C1 segment of cervical spinal cord (tissue), 14 donors: Measurements from ENCODE around the gene PNPLA7.
A peak's percentile ranks its signal among the peaks of the same experiment; 100 is the strongest.
"Not testable (repeated sequence)": the region's sequence is repeated elsewhere in the genome, so short reads cannot be mapped to it uniquely, and the experiment has no call there.

ENCODE experiments used
- DNase-seq, 14 donors: peaks; one replicate each; lab custom pipeline; 2025; lab: John Stamatoyannopoulos, UW

PNPLA7 gene

GRCh38 chr9:137480686-137481683 is 69.2 kb downstream of the PNPLA7 start:
- DNase-seq = no peak

DNA sequence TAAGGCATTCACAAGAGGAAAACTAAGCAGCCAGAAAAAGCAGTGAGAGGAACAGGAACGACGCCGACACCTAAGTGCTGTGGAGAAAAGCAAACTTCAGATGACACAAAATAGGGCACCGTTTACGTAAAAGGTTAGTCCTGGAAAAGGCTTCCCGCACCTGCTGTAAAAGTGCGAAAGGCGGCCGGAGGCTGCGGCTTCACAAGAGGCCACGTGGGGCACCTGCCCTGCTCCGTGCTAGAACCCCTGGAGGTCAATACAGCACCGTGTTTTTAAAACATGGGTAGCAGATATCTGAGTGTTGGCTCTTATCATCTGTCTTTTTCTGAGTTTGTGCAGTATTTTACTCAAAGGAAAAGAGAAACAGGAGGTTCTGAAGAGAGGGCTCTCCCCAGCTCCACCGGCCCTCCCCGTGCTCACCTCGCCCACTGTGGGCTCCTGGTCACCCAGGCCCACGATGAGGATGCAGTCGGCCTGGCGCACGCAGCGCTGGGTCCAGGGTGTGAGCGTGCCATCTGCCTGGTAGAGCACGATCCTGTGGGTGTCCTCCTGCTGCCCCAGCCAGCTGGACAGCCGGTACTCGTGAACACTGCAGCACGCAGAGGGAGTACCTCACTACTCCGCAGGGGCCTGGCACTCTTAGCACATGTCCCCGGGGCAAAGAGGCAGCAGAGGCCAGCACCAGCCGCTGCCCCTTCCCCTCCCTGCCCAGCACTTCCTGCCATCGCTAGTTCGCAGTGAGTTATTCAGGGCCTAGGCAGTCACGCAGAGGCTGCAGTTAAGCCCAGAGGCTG is 70.1 kb downstream of the PNPLA7 start:
- DNase-seq = peak in 1 of 14 donors; percentile 49

- DNase-seq = peak in 1 of 14 donors; percentile 91
Observed at GRCh38 chr9:137478962-137479861, 71.0 kb downstream of the PNPLA7 start.

DNA sequence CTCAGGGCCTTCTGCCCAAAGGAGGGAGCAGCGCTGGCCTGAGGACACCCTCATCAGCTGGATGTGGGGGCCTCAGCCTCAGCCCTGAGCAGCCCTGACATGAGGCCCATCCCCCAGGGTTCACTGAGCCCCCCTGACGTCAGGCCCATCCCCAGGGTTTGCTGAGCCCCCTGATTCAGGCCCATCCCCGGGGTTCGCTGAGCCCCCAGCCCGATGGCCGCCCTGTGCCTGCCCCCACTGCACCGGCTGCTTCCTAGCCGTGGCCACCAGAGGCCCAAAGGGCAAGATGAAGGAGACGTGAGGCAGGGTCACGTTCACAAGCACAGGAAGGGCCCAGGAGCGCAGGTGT is 71.6 kb downstream of the PNPLA7 start:
- no peak for DNase-seq

GRCh38 chr9:137477778-137478612 is 72.2 kb downstream of the PNPLA7 start:
- no peak for DNase-seq

- no peak for DNase-seq
Observed at GRCh38 chr9:137476856-137477255, 73.3 kb downstream of the PNPLA7 start.

DNA sequence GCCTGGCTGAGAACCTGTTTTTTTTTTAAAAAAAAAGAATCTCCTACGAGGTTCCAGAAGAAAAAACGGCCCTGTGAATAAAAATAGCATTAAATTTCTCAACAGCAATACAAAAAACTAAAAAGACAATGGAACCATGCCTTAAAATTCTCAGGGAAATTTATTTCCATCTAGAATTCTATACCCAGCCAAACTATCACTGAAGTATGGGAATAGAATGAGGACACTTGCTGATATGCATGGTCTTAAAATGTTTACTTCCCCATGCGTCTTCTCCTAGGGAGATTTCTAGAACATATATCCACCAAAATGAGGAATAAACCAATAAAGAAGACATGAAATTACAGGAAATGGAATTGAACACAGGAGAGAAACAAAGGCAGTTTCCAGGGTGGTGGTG is 74.5 kb downstream of the PNPLA7 start:
- DNase-seq = no peak

- DNase-seq = no peak
Observed at GRCh38 chr9:137474271-137474670, 75.9 kb downstream of the PNPLA7 start.

DNA sequence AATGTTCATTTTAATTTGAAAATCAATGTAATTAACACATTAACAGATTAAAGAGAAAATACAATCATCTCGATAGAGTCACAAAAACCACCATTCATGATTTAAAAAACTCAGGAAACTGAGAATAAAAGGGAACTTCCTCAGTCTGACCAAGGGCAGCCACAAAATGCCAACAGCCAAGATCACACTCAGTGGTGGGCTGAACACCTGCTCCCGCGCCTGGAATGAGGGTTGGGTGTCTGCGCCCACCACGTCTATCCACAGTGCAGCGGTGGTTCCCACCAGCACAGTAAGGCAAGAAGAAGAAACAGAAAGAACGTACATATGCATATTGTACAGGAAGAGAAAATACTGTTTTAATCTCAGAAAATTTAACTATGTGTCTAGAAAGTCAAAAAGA is 79.4 kb downstream of the PNPLA7 start:
- DNase-seq = no peak

DNA sequence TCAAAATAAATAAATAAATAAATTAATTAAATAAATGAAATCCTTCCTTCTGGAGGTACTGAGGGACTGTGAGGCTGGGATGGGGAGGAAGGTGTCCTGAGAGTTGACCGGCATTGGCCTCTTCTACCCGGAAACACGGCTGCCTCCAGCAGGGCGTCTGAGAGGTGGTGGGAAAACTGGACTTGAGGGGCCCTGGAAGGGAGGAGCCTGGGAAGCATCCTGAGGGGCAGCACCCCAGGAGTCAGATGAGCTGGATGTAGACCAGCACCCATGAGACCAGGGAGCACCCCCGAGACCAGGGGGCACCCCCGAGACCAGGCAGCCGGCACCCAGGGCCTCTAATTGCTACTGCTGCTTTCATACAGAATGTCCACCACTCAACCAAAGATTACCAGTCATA is 82.3 kb downstream of the PNPLA7 start:
- no peak for DNase-seq

GRCh38 chr9:137467161-137467581 is 83.0 kb downstream of the PNPLA7 start:
- no peak for DNase-seq

- not testable (repeated sequence) for DNase-seq
Observed at GRCh38 chr9:137466389-137467085, 83.7 kb downstream of the PNPLA7 start.

DNA sequence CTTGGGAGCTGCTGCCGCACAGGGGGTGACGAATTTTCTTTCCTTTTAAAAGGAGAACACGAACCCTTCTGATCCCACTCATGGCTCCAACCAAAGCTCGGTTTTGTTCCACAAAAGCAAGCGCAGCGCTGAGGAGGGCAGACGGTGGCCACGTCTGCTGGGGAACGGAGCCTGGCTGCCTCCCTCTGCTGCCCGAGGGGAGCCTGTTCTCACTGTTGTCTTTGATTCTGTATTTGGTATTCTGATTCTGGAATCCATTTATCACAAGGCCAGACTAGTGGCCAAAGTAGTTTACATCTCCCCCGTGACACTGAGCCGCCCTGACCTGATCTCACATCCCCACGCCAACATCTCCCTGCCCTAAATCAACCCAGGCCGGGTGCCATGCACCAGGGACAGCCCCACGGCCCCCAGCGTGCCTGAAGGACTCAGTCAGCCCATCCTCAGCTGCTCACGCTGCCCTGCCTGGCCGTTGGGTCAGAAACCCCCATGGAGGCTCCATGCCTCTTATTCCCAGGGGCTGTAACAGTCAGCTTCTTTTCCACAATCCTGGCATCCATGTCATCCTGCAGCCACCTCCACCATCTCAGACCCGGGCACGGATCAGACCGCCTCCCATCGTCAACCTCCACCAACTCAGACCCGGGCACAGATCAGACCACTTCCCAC is 84.3 kb downstream of the PNPLA7 start:
- DNase-seq = no peak

- no peak for DNase-seq
Observed at GRCh38 chr9:137465000-137465719, 85.0 kb downstream of the PNPLA7 start.

- no peak for DNase-seq
Observed at GRCh38 chr9:137464291-137464999, 85.8 kb downstream of the PNPLA7 start.

GRCh38 chr9:137463931-137464290 is 86.3 kb downstream of the PNPLA7 start:
- DNase-seq = no peak

DNA sequence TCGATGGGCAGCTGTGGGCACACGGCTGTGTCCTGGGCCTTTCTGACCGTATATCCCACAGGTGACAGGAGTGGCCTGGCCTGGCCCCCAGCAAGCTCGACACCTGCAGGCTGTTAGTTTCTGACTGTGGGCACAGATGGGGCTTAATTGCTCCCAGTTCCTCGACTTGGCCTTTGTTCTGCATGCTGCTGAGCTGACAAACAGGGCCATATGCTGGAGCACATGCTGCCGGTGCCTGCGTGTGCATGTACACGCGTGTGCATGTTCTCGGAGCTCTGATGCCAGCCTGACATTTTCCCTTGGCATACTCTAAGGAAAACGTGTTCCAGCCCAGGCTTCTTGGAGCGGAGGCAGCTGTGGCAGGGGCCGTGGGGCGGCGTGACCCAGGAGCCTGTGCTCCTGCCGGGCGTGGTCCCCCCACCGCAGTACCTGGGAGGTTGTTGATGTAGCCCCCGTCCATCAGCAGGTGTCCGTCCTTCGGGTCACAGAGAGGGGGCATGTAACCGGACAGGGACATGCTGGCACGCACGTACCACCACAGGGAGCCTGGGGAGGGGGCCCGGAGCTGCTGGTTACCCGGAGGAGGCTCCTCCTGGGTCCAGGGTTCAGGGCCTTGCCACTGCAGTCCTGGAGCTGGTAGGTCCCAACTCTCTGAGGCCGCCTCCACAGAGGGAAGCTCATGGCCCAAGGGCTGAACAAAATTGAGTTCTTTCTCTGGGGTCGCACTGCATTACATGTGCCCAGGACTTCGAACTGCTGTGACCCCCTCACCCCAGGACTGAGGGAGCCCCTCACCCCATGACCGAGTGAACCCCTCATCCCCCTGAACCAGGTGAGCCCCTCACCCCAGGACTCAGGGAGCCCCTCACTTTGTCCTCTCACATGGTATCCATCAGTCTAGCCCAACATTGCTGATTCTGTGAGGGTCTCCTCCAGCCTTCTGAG is 86.9 kb downstream of the PNPLA7 start:
- DNase-seq = peak in 1 of 14 donors; percentile 92
